ENCODE data around the gene SIT1. TPM values are rescaled to one million over a fixed set of nuclear protein-coding genes. Genes with fewer than 3 reads are reported as not detected.
A peak's percentile ranks its signal among the peaks of the same experiment; 100 is the strongest.

The SIT1 gene
- total and polyA plus RNA-seq, 2 experiments from 2014 or later = 13.2 to 14.7 TPM

GRCh38 chr9:35606726-35607125, 44.0 kb downstream of the SIT1 start:
- H4K20me1 ChIP-seq (replicated peaks; ENCODE audit: insufficient read depth) = no peaks in the 10 kb centered on the region; the same call in none of the 2 replicates
- peaks cover 3% of the 10 kb centered on the region; the same call in 2 of the 3 replicates for H3K4me1 Mint-ChIP-seq
- no peaks in the 10 kb centered on the region for H3K9me2 ChIP-seq (ENCODE audit: insufficient read depth)
- TF ChIP-seq JUNB (IDR thresholded peaks at IDR 0.05; ENCODE audit: unreplicated experiment) (no peak), STAT1 (IDR thresholded peaks at IDR 0.05; ENCODE audit: unreplicated experiment) (no peak)
- H2AFZ ChIP-seq = no peak overlapping the region
- H3K4me1 ChIP-seq (ENCODE audit: insufficient read depth) = peaks cover 12% of the 10 kb centered on the region
- H3K27me3 ChIP-seq (ENCODE audit: insufficient read depth) = no peaks in the 10 kb centered on the region
- peak overlapping the region; percentile 91 for H3K4me3 ChIP-seq
- DNase-seq (ENCODE audit: low spot score) (no peak), ATAC-seq (no peak)
- H3K27ac ChIP-seq (ENCODE audit: low read depth) = no peak overlapping the region
- peaks cover 4% of the 10 kb centered on the region; the same call in 1 of the 2 replicates for H3K79me2 ChIP-seq (replicated peaks; ENCODE audit: insufficient read depth)
- peaks cover 13% of the 10 kb centered on the region; the same call in 1 of the 2 replicates for H3F3A ChIP-seq (replicated peaks; ENCODE audit: low read depth)
- peak overlapping the region; percentile 86 for H3K4me2 ChIP-seq
- H3K4me3 Mint-ChIP-seq = peak overlapping the region; percentile 5; the same call in 2 of the 3 replicates
- peaks cover 6% of the 10 kb centered on the region for H3K27me3 Mint-ChIP-seq (ENCODE audit: insufficient read depth, low read depth, poor library complexity)
- H3K36me3 ChIP-seq (ENCODE audit: insufficient read depth) = no peaks in the 10 kb centered on the region
- H3K36me3 Mint-ChIP-seq (ENCODE audit: low read depth) = peaks cover 10% of the 10 kb centered on the region
- no peaks in the 10 kb centered on the region for H3K9me3 Mint-ChIP-seq
- no peak overlapping the region for H3K27ac Mint-ChIP-seq

GRCh38 chr9:35606138-35606504, 44.6 kb downstream of the SIT1 start:
- H3K79me2 ChIP-seq (replicated peaks; ENCODE audit: insufficient read depth) = peaks cover 4% of the 10 kb centered on the region; the same call in 1 of the 2 replicates
- no peaks in the 10 kb centered on the region; the same call in none of the 2 replicates for H4K20me1 ChIP-seq (replicated peaks; ENCODE audit: insufficient read depth)
- peak overlapping the region; percentile 86 for H3K4me2 ChIP-seq
- Mint-ChIP-seq H3K4me3 (peak overlapping the region; percentile 82), H3K27me3 (ENCODE audit: insufficient read depth, low read depth, poor library complexity) (peaks cover 6% of the 10 kb centered on the region), H3K4me1 (peaks cover 3% of the 10 kb centered on the region; the same call in 2 of the 3 replicates), H3K36me3 (ENCODE audit: low read depth) (peaks cover 10% of the 10 kb centered on the region), H3K9me3 (no peaks in the 10 kb centered on the region), H3K27ac (no peak overlapping the region)
- peaks cover 13% of the 10 kb centered on the region; the same call in 1 of the 2 replicates for H3F3A ChIP-seq (replicated peaks; ENCODE audit: low read depth)
- no peaks in the 10 kb centered on the region for H3K27me3 ChIP-seq (ENCODE audit: insufficient read depth)
- DNase-seq (ENCODE audit: low spot score) = no peak
- H3K36me3 ChIP-seq (ENCODE audit: insufficient read depth) = no peaks in the 10 kb centered on the region
- peak overlapping the region; percentile 72 for H2AFZ ChIP-seq
- H3K4me1 ChIP-seq (ENCODE audit: insufficient read depth) = peaks cover 12% of the 10 kb centered on the region
- H3K27ac ChIP-seq (ENCODE audit: low read depth) = no peak overlapping the region
- ATAC-seq = no peak
- no peaks in the 10 kb centered on the region for H3K9me2 ChIP-seq (ENCODE audit: insufficient read depth)
- peak overlapping the region; percentile 91 for H3K4me3 ChIP-seq
- no peak for TF ChIP-seq ZNF114 (CRISPR knock-in tag; IDR thresholded peaks at IDR 0.05)
- TF ChIP-seq CTCF (conservative IDR thresholded peaks at IDR 0.05; ENCODE audit: low read depth in 2 of 2) = no peak
- no peak for TF ChIP-seq EZH2 (IDR thresholded peaks at IDR 0.05; ENCODE audit: low read depth, unreplicated experiment)
- TF ChIP-seq REST (IDR thresholded peaks at IDR 0.05; ENCODE audit: unreplicated experiment) = no peak
- TF ChIP-seq EZH2phosphoT487 (IDR thresholded peaks at IDR 0.05; ENCODE audit: unreplicated experiment) = no peak
- TF ChIP-seq CREB1 (CRISPR knock-in tag; IDR thresholded peaks at IDR 0.05; ENCODE audit: low read depth) = no peak
- no peak for TF ChIP-seq ETS1 (IDR thresholded peaks at IDR 0.05)
- TF ChIP-seq POLR2AphosphoS5 (IDR thresholded peaks at IDR 0.05; ENCODE audit: low read depth) = no peak
- TF ChIP-seq JUNB (IDR thresholded peaks at IDR 0.05; ENCODE audit: unreplicated experiment) = no peak

All from GM23338 (cell line).